GM12801 (cell line): ENCODE measurements around the gene INKA1.

Experiments used
- CTCF ChIP-seq: IDR thresholded peaks from one replicate; pipeline ENCODE4 v1.5.1; 2011; ENCODE audit warnings: control low read depth; ENCODE audit not compliant: insufficient read length; ENCODE audit errors: extremely low read depth

The INKA1 gene

DNA sequence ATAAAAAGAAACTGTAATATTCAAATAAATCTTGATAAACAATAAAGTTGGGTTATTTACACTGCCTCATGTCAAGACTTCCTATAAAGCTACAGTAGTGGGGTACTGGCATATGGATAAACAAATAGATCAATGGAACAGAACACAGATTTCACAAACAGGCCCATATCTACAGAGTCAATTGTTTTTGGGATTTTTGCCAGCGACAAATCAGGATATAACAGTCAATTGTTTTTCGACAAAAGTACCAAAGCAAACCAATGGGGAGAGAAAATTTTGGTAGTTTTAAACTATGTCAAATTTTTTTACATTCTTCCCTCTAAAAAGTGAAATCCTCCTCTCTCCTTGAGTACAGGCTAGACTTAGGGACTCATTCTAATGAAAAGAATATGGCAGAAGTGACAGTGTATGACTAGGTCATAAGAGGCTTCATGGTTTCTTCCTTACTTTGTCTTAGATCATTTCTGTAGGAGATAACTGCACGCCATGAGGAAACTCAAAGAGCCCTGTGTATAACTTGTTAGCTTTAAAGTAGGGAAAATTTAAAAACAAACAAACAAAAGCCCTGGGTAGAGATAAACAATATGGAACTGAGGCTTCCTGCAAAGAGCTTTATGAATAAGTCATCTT is 33.7 kb upstream of the INKA1 start:
- no peak for TF ChIP-seq CTCF

DNA sequence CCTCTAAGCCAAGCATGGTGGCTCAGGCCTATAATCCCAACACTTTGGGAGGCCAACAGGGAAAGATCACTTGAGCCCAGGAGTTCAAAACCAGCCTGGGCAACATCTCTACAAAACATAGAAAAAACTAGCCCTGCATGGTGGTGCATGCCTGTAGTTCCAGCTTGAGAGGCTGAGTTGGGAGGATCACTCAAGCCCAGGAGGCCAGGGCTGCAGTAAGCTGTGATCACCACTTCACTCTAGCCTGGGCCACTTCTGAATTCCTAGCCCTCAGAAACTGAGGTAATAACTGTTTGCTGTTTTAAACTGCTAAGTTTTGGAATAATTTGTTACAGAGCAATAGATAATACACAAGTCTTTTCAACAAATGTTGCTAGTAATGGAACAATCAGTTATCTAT is 33.1 kb upstream of the INKA1 start:
- no peak for TF ChIP-seq CTCF

- TF ChIP-seq CTCF, result no peak
Observed at GRCh38 chr3:49771340-49771938, 31.6 kb upstream of the INKA1 start.

- TF ChIP-seq CTCF, result no peak
Observed at GRCh38 chr3:49772703-49773102, 30.4 kb upstream of the INKA1 start.

DNA sequence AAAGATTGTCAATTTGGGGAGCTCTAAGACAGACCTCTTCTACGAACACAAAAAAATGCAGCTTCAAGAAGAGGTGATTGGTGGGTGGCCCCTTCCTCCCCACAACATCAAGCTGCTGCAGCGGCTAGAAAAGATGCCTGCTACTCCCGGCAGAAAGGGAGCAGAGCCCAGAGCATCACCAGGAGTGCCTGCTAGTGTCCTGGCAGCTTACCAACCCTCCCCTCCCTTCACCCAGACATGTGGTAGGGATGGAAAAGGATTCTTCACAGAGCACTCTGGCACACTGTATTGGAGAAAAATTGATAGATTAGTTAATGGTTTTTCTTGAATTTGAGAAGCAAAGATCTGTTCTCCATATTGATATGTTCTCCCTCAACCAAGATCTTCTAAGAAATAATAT is 27.5 kb upstream of the INKA1 start:
- no peak for TF ChIP-seq CTCF

DNA sequence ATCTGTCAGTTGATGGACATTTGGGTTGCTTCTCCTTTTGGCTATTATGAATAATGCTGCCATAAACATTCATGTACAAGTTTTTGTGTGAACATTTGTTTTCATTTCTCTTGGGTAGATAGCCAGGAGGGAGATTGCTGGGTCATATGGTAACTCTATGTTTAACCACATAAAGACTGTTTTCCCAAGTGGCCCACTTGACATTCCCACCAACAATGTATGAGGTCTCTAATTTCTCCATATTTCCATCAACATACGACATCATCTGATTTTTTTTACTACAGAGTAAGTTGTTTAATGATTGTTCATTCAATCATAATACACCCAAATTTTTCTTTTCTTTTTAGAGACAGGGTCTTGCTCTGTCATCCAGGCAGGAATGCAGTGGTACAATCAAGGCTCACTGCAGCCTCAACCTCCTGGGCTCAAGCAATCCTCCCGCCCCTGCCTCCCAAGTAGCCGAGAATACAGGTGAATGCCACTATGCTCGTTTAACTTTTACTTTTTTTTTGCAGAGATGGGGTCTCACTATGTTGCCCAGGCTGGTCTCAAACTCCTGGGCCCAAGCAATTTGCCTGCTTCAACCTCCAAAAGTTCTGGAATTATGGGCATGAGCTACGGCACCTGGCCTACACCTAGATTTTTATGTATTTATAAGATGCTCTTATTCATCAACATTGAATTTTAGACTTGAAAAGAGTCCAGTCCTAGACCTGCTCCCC is 23.5 kb upstream of the INKA1 start:
- TF ChIP-seq CTCF, result no peak

- TF ChIP-seq CTCF, result no peak
Observed at GRCh38 chr3:49780080-49780974, 22.7 kb upstream of the INKA1 start.
